HepG2 (cell line): Measurements from ENCODE around the gene EGFR. TPM values are rescaled to one million over a fixed set of nuclear protein-coding genes. Genes with fewer than 3 reads are reported as not detected.

Source experiments
- ASH2L ChIP-seq: fragments of 300-600, 200-600 bp; sonication (generic); IDR thresholded peaks from 2 replicates; pipeline ENCODE4 v1.7.0; 2017; ENCODE audit warnings: low read depth, mild to moderate bottlenecking, moderate library complexity, mixed read lengths, low read length; ENCODE audit not compliant: insufficient read length
- ATF4 ChIP-seq, 2 experiments: fragments of 450-650 bp in 1 of 2; sonication (generic) in 1 of 2; formaldehyde crosslinking; IDR thresholded peaks; 2 replicates each; pipeline versions ENCODE4 v1.5.0 to v1.8.0; 2020 to 2022; ENCODE audit warnings: mild to moderate bottlenecking in 1 of 2, missing genetic modification reagents in 1 of 2
- ATRX ChIP-seq: sonication (generic); formaldehyde crosslinking; IDR thresholded peaks from 2 replicates; pipeline ENCODE4 v1.4.0; 2020; ENCODE audit warnings: missing genetic modification reagents, borderline replicate concordance
- BCL6 ChIP-seq: IDR thresholded peaks from 2 replicates; pipeline ENCODE4 v1.6.1; 2016; ENCODE audit warnings: missing genetic modification reagents, missing compliant biosample characterization
- CREM ChIP-seq, 2 experiments: sonication (generic) in 1 of 2; formaldehyde crosslinking in 1 of 2; IDR thresholded peaks; 2 replicates each; pipeline versions ENCODE4 v1.4.0 to v1.6.1; 2016 to 2020; ENCODE audit warnings: antibody characterized with exemption in 1 of 2, mild to moderate bottlenecking in 1 of 2, missing genetic modification reagents in 1 of 2
- FLYWCH1 ChIP-seq: sonication (generic); formaldehyde crosslinking; IDR thresholded peaks from 2 replicates; pipeline ENCODE4 v1.8.1; 2023; ENCODE audit warnings: mild to moderate bottlenecking, missing genetic modification reagents
- FOSL2 ChIP-seq: sonication (generic); formaldehyde crosslinking; IDR thresholded peaks from 2 replicates; pipeline ENCODE4 v1.4.0; 2020; ENCODE audit warnings: missing genetic modification reagents
- HMG20A ChIP-seq: IDR thresholded peaks from 2 replicates; pipeline ENCODE4 v1.6.1; 2016; ENCODE audit warnings: borderline replicate concordance
- JARID2 ChIP-seq: sonication (generic); formaldehyde crosslinking; IDR thresholded peaks from 2 replicates; pipeline ENCODE4 v1.8.1; 2023; ENCODE audit warnings: missing genetic modification reagents, inconsistent platforms; ENCODE audit not compliant: insufficient replicate concordance
- POLR2G ChIP-seq: fragments of 200-400 bp; formaldehyde crosslinking; IDR thresholded peaks from 2 replicates; pipeline ENCODE4 v1.6.1; 2018; ENCODE audit warnings: mild to moderate bottlenecking, low read depth, low read length, moderate library complexity
- PPARG ChIP-seq: conservative IDR thresholded peaks from 2 replicates; pipeline ENCODE4 v1.6.1; 2016; ENCODE audit warnings: missing biosample characterization, missing genetic modification reagents
- SALL1 ChIP-seq: sonication (generic); formaldehyde crosslinking; IDR thresholded peaks from 2 replicates; pipeline ENCODE4 v1.8.0; 2022; ENCODE audit warnings: mild to moderate bottlenecking, missing genetic modification reagents
- TSC22D2 ChIP-seq: sonication (generic); formaldehyde crosslinking; IDR thresholded peaks from 2 replicates; pipeline ENCODE4 v1.5.1; 2020; ENCODE audit warnings: missing genetic modification reagents, mild to moderate bottlenecking, borderline replicate concordance
- YEATS4 ChIP-seq: sonication (generic); formaldehyde crosslinking; IDR thresholded peaks from 2 replicates; pipeline ENCODE4 v1.4.0; 2020; ENCODE audit warnings: missing genetic modification reagents, borderline replicate concordance
- ZBTB20 ChIP-seq: sonication (generic); formaldehyde crosslinking; IDR thresholded peaks from 2 replicates; pipeline ENCODE4 v1.8.1; 2023; ENCODE audit warnings: missing genetic modification reagents, low read depth, mild to moderate bottlenecking, borderline replicate concordance
- ZBTB26 ChIP-seq: IDR thresholded peaks from 2 replicates; pipeline ENCODE4 v1.6.1; 2016; ENCODE audit warnings: missing compliant biosample characterization, missing genetic modification reagents, borderline replicate concordance
- ZNF136 ChIP-seq: sonication (generic); formaldehyde crosslinking; IDR thresholded peaks from 2 replicates; pipeline ENCODE4 v1.8.1; 2022; ENCODE audit warnings: low read depth, mild to moderate bottlenecking, moderate library complexity, missing genetic modification reagents
- ZNF331 ChIP-seq: sonication (generic); formaldehyde crosslinking; IDR thresholded peaks from 2 replicates; pipeline ENCODE4 v1.4.0; 2020; ENCODE audit warnings: missing genetic modification reagents
- ZNF333 ChIP-seq: sonication (generic); formaldehyde crosslinking; IDR thresholded peaks from 2 replicates; pipeline ENCODE4 v1.4.0; 2020; ENCODE audit warnings: mild to moderate bottlenecking, missing genetic modification reagents, borderline replicate concordance
- ZNF451 ChIP-seq: sonication (generic); formaldehyde crosslinking; IDR thresholded peaks from 2 replicates; pipeline ENCODE4 v1.5.0; 2020; ENCODE audit warnings: mild to moderate bottlenecking, missing genetic modification reagents
- ZNF841 ChIP-seq: sonication (generic); formaldehyde crosslinking; IDR thresholded peaks from 2 replicates; pipeline ENCODE4 v1.8.1; 2023; ENCODE audit warnings: missing genetic modification reagents, borderline replicate concordance
- ZSCAN29 ChIP-seq: sonication (generic); formaldehyde crosslinking; conservative IDR thresholded peaks from 2 replicates; pipeline ENCODE4 v1.4.0; 2020; ENCODE audit warnings: mild to moderate bottlenecking, missing genetic modification reagents
- polyA plus RNA-seq, 8 experiments: library from polyadenylated mRNA; depleted of rRNA in 3 of 8; stranded (reverse) in 7 of 8; unstranded in 1 of 8; fragments of >200 nt; fragmentation: Illumina TruSeq in 4 of 8; extraction: Trizol in 4 of 8; gene quantifications; 2 replicates each; pipeline versions ENCODE4 v1.2.1 to v1.2.3, GENCODE V29; 2011 to 2016; ENCODE audit warnings: low read depth in 4 of 8, missing spikeins in 1 of 8, mixed read lengths in 1 of 8; ENCODE audit not compliant: insufficient read depth in 1 of 8
- total RNA-seq, 5 experiments: library from RNA; depleted of rRNA; stranded (reverse); fragments of >200 nt; fragmentation: Illumina TruSeq; extraction: Trizol; gene quantifications; 2 replicates each; pipeline ENCODE4 v1.2.3, GENCODE V29; 2016; ENCODE audit warnings: low read depth in 1 of 5
- TF ChIP-seq, protein P1 (sequence below): IDR thresholded peaks from 2 replicates; pipeline ENCODE4 v1.4.0; 2020; ENCODE audit warnings: mild to moderate bottlenecking, missing genetic modification reagents

The EGFR gene
- total and polyA plus RNA-seq, 2 of the 13 experiments (the other 11 are each of a cell fraction or from before 2014, with no cell fraction given) = 7.0 to 10.0 TPM

- TF ChIP-seq, protein P1, sequence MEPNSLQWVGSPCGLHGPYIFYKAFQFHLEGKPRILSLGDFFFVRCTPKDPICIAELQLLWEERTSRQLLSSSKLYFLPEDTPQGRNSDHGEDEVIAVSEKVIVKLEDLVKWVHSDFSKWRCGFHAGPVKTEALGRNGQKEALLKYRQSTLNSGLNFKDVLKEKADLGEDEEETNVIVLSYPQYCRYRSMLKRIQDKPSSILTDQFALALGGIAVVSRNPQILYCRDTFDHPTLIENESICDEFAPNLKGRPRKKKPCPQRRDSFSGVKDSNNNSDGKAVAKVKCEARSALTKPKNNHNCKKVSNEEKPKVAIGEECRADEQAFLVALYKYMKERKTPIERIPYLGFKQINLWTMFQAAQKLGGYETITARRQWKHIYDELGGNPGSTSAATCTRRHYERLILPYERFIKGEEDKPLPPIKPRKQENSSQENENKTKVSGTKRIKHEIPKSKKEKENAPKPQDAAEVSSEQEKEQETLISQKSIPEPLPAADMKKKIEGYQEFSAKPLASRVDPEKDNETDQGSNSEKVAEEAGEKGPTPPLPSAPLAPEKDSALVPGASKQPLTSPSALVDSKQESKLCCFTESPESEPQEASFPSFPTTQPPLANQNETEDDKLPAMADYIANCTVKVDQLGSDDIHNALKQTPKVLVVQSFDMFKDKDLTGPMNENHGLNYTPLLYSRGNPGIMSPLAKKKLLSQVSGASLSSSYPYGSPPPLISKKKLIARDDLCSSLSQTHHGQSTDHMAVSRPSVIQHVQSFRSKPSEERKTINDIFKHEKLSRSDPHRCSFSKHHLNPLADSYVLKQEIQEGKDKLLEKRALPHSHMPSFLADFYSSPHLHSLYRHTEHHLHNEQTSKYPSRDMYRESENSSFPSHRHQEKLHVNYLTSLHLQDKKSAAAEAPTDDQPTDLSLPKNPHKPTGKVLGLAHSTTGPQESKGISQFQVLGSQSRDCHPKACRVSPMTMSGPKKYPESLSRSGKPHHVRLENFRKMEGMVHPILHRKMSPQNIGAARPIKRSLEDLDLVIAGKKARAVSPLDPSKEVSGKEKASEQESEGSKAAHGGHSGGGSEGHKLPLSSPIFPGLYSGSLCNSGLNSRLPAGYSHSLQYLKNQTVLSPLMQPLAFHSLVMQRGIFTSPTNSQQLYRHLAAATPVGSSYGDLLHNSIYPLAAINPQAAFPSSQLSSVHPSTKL (CRISPR knock-in tag) = peak; percentile 77
- TF ChIP-seq ZNF136 (CRISPR knock-in tag) (no peak), BCL6 (CRISPR knock-in tag) (peak; percentile 72), ZNF451 (CRISPR knock-in tag) (no peak), TSC22D2 (CRISPR knock-in tag) (no peak), JARID2 (CRISPR knock-in tag) (no peak), FLYWCH1 (no peak), ZNF841 (CRISPR knock-in tag) (no peak), ZNF331 (CRISPR knock-in tag) (peak; percentile 46; the same call in 1 of the 2 replicates), YEATS4 (CRISPR knock-in tag) (peak; percentile 43; the same call in 1 of the 2 replicates), ASH2L (no peak), ATRX (no peak), ATF4 (CRISPR knock-in tag; IDR thresholded peaks at IDR 0.05) (no peak), ZBTB20 (CRISPR knock-in tag) (no peak), ZNF333 (CRISPR knock-in tag) (0 out of 2 replicates have a peak, but pooled peaks have one; percentile 28), POLR2G (peak; percentile 23; the same call in 1 of the 2 replicates), ZSCAN29 (CRISPR knock-in tag) (0 out of 2 replicates have a peak, but pooled peaks have one; percentile 51), CREM (IDR thresholded peaks at IDR 0.05) (no peak), CREM (CRISPR knock-in tag; IDR thresholded peaks at IDR 0.05) (no peak), ZBTB26 (CRISPR knock-in tag) (no peak), PPARG (CRISPR knock-in tag) (0 out of 2 replicates have a peak, but pooled peaks have one; percentile 60), HMG20A (CRISPR knock-in tag) (peak; percentile 25; the same call in 1 of the 2 replicates), SALL1 (CRISPR knock-in tag) (peak; percentile 91), FOSL2 (CRISPR knock-in tag) (peak; percentile 32; the same call in 1 of the 2 replicates)
Observed at GRCh38 chr7:55069271-55069792, 50.5 kb downstream of the EGFR start (continued).
